Measurements from ENCODE around the gene GABBR2.
"Not testable (repeated sequence)": the region's sequence is repeated elsewhere in the genome, so short reads cannot be mapped to it uniquely, and the experiment has no call there.

GABBR2 gene

GRCh38 chr9:98684816-98685215 lies 23.9 kb downstream of the GABBR2 start:
- DNase-seq (ENCODE audit: low read depth), result not testable (repeated sequence)

DNA sequence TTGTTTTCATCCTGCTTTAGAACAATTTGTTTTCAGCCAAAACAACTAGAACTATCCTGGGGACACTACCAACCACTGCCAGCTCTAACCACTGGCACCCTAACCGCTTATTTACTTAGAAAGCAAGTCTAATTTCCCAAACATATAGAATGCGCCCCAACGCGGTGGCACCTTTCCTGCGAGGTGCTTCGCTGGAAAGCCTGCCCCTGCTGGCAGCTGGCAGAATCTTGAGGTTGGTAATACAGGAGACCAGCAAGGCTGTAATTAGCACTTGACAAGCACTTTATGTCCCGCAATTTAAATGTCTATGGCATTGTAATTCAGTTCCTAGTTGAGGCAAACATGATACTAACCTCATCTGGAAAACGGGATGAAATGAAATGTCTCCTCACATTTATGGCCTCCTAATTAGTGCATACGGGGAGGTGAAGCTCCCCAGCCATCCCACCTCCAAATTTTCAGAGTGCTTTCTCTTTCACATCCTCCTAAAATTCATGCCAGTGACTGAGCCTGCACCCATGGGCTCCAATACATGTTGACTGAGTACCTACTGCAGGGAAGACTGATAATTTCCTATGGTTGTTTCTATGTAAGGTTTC lies 30.4 kb downstream of the GABBR2 start:
- no peak for DNase-seq (ENCODE audit: low read depth)

DNA sequence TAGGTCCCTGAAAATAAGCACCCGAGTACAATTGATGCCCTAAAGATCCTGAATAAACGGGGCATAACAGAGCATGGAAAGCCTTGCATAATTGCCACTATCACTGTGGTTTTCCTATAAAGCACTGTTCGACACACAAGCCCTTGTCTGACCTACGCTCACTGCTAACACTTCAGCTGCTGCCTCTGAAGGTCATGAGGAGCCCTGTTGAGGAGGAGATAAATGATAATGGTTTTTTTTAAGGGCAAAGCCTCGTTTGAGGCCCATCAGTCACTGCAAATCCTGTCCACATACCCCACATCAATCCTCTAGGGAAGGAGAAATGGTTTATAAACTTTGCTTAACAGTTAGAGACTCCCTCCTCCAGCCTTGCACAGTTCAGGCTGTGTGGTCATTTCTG lies 35.1 kb downstream of the GABBR2 start:
- no peak for DNase-seq (ENCODE audit: low read depth)

DNA sequence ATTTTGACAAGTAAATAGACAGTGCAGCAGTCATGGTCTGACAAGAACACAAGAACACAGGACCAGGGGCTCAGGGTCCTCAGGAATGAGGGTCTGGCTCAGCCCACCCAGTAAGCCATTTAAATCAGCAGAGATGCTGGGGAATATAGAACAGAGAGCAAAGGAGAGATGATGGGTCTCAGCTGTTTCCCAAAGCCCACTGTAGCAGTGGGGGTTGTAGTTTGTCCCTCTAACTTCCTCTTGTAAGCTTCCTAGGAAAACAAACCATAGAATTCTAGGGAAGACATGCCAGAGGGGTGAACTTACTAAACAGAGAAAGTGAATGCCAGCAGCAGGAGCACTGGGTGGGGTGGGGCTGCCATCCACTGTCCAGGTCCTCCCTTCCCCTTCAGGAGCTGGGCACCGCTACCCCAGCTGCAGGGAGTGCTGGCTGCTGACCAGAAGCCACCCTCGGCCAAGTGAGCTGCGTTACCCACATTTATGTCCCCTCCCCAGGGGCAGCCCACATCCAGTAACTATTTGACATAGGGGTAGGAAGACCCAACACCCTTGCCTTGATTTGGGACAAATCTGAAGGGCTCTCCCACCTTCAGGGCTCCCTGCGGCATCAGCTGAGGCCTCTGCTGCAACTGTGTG lies 41.6 kb downstream of the GABBR2 start:
- DNase-seq (ENCODE audit: low read depth), result no peak

GRCh38 chr9:98665501-98665900 lies 43.2 kb downstream of the GABBR2 start:
- DNase-seq (ENCODE audit: low read depth), result no peak

- no peak for DNase-seq (ENCODE audit: low read depth)
Observed at GRCh38 chr9:98660541-98660940, 48.2 kb downstream of the GABBR2 start.

- no peak for DNase-seq (ENCODE audit: low read depth)
Observed at GRCh38 chr9:98658951-98659351, 49.8 kb downstream of the GABBR2 start.

- DNase-seq (ENCODE audit: low read depth), result no peak
Observed at GRCh38 chr9:98657897-98658296, 50.8 kb downstream of the GABBR2 start.

DNA sequence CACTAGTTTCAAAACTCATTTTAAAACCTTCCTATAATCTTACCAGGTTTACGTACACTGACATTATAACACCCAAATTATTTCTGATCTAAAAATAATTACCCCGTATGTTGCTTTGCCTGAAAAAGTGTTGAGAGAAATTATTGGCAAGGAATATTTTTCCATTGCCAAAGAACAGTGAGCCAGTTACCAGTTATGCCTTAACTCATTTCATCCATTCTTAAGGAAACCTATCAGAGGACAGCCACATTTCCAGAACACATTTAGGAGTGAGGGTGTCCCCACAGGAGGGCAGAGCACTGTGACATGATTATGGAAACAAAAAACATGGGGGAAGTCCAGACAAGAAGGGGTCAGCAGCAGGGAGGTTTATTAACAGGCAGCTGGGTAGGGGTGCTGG lies 52.2 kb downstream of the GABBR2 start:
- no peak for DNase-seq (ENCODE audit: low read depth)

- DNase-seq (ENCODE audit: low read depth), result not testable (repeated sequence)
Observed at GRCh38 chr9:98655428-98655827, 53.3 kb downstream of the GABBR2 start.

DNA sequence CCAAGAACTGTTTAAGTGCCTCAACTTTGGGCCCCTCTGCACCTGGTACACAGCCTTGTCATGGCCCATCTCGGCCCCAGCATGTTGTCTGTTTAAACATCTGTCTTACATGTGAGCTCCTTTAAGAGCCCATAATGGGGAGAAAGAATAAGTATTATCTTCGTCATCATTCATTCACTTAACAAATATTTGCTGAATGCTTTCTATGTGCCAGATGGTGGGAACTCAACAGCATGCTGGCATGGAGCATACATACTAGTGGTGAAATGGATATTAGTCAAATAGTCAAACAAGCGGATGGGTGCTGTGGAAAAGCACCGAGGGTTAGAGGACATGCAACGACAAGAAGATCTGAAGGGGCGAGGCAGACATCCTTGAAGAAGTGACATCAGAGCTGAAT lies 54.5 kb downstream of the GABBR2 start:
- no peak for DNase-seq (ENCODE audit: low read depth)

DNA sequence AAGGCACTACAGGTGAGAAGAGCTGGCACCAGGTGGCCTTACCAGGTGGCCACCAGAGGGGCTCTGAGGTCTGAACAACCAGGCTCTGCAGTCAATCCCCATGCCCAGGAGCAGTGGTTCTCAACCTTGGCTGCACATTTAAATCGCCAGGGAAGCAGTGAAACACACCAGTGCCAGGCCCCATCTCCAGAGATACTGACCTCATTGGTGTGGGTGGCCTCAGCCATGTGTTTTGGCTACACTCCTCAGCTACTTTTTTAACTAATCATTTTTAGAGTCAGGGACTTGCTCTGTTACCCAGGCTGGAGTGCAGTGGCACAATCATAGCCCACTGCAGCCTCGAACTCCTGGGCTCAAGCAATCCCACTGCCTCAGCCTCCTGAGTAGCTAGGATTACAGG lies 56.0 kb downstream of the GABBR2 start:
- no peak for DNase-seq (ENCODE audit: low read depth)

DNA sequence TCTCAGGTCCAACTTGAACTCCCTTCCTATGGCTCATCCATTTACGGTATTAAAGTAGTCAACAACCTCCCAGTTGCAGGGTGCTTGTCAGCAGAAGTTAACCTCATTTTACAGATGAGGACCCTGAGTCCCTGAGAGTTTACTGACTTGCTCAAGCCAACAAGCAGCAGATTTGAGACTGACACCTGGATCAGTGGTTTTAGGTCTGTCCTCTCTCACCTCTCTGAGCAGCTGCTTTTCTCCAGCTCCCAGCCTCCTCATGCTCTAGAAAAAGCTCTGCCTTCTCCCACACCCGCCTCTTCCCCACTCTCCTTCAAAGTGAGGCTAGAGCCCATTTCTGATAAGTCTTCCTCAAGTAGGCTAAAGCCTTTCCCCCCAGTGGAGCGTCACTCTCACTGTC lies 56.4 kb downstream of the GABBR2 start:
- no peak for DNase-seq (ENCODE audit: low read depth)

- DNase-seq (ENCODE audit: low read depth), result no peak
Observed at GRCh38 chr9:98647236-98647635, 61.5 kb downstream of the GABBR2 start.

GRCh38 chr9:98644011-98644410 lies 64.7 kb downstream of the GABBR2 start:
- no peak for DNase-seq (ENCODE audit: low read depth)

DNA sequence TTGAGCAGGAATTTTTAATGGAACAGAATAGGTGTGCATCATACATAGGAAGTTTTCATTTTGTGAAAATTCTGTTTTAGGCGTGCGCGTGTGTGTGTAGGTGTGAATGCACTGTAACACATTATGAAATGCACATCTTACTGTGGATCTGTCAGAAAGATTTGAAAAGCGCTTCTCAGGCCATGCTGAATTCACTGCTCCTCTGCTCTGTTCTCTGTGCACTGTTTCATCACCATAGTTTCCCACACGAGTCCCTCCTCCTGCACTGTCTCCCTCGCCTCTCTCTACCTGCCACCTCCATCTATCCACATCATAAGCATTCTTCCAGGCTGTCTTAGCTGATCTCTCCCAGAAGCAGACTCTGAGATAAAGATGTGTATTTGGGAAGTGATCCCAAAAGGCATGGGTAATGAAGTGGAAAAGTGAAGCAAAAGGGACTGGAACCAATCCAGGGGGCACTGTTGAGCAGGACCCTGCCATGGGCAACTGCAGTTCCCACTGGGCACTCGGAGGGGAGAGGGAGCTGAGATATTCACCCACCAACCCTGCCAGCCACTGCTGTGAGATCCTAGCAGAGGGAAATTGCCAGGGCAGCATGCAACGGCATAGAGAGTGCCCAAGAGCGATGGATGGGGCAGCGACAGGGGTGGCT lies 65.9 kb downstream of the GABBR2 start:
- no peak for DNase-seq (ENCODE audit: low read depth)

- DNase-seq (ENCODE audit: low read depth), result no peak
Observed at GRCh38 chr9:98641695-98642094, 67.0 kb downstream of the GABBR2 start.

DNA sequence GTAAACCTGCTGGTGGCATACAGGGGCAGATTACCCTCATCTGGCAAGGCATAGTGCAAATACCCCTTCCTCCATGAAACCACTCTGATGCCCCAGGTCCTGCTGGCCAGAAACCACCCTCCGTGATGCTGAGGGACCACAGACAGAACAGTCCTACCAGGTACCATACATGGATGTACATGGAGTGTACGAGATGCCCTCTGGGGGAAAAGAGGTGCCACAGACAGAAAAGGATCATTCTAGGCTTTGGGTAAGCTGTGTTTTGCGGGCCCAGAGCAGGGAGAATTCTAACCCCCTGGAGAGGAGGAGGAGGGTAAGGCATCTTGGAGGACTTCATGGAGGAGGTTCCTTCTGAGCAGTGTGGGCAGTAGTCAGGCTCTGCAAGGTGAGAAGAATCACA lies 68.3 kb downstream of the GABBR2 start:
- no peak for DNase-seq (ENCODE audit: low read depth)

GRCh38 chr9:98639133-98639532 lies 69.6 kb downstream of the GABBR2 start:
- no peak for DNase-seq (ENCODE audit: low read depth)

DNA sequence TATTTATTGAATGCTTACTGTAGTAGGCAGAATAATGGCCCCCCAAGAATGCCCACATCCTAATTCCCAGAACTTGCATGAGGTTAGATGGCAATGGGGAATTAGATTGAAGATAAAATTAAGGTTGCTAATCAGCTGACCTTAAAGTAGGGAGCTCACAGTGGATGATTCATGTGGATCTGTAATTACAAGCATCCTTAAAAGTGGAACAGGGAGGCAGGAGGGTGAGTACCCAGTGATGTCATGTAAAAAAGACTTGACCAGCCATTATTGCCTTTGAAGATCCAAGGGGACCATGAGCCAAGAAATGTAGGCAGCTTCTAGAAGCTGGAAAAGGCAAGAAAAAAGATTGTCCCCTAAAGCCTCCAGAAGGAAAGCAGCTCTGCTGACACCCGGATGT lies 71.4 kb downstream of the GABBR2 start:
- DNase-seq (ENCODE audit: low read depth), result no peak

DNA sequence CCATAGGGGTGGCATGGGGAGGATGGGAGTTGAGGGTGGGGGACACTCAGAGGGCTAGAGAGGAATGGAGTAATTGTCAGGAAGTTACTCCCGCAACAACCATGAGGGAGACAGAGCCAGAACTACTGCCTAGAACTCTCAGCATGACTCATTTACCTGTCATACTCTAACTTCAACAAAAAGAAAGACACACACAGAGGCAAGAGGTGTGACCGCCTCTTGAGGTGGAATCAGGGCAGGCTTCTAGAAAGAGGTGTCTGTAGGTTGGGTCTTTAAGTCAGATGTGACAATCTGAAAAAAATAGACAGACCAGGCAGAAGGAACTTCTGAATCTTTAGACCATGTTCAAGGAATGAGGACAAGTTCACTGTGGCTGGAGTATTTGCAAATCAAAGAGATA lies 73.4 kb downstream of the GABBR2 start:
- DNase-seq (ENCODE audit: low read depth), result no peak

- no peak for DNase-seq (ENCODE audit: low read depth)
Observed at GRCh38 chr9:98634685-98635336, 73.9 kb downstream of the GABBR2 start.

DNA sequence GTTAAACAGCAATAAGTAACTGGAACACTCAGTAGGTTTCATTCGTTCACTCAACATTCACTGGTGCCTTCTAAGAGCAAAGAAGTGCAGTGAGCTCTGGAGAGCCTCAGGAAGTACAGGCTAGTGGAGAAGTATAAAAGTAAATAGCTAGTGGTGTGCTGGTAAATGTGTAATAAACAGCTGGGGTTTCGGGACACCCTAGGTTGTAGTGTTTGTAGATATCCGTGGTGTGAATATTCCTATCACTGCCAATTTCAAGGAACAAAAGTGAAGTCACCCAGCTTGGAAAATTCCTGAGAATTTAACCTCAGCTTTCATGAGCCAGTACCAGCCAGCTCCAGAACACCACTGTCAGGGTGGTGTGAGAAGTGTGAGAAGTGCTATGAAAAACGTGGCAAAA lies 75.9 kb downstream of the GABBR2 start:
- DNase-seq (ENCODE audit: low read depth), result no peak
